Psoas muscle (tissue), 8 donors: ENCODE measurements around the gene DCHS1. TPM values are rescaled to one million over a fixed set of nuclear protein-coding genes. Genes with fewer than 3 reads are reported as not detected.
A peak's percentile ranks its signal among the peaks of the same experiment; 100 is the strongest.

Experiments
- ATAC-seq, 4 donors: fragments of 200-7000 bp; cut with Tn5 transposase; one replicate each; pipeline ENCODE4 v1.9.1; 2020; ENCODE audit warnings: moderate library complexity in 3 of 4, mild to moderate bottlenecking in 2 of 4
- DNase-seq, 2 donors: peaks; one replicate each; pipeline ENCODE4 v3.0.0-alpha.2; 2020
- H3K27ac ChIP-seq: fragments of 200-600 bp; one replicate; pipeline ENCODE4 v1.8.0; 2022
- H3K27me3 ChIP-seq, 3 donors: fragments of 200-600 bp in 1 of 3; one replicate each; pipeline versions ENCODE4 v1.6.1 to v1.8.0; 2013 to 2022; ENCODE audit warnings: low read length in 2 of 3, mild to moderate bottlenecking in 2 of 3, moderate library complexity in 1 of 3; ENCODE audit not compliant: insufficient read depth in 3 of 3
- H3K36me3 ChIP-seq, 2 donors: fragments of 200-600 bp in 1 of 2; one replicate each; pipeline versions ENCODE4 v1.6.1 to v1.8.0; 2013 to 2022; ENCODE audit warnings: low read depth in 1 of 2, mild to moderate bottlenecking in 1 of 2, moderate library complexity in 1 of 2; ENCODE audit not compliant: insufficient read depth in 1 of 2
- H3K4me1 ChIP-seq: fragments of 200-600 bp; one replicate; pipeline ENCODE4 v1.8.0; 2022
- H3K4me3 ChIP-seq: fragments of 200-600 bp; one replicate; pipeline ENCODE4 v1.8.0; 2022; ENCODE audit warnings: mild to moderate bottlenecking
- H3K9me3 ChIP-seq: fragments of 200-600 bp; one replicate; pipeline ENCODE4 v1.8.0; 2022
- WGBS, 3 donors: extraction: QIAGEN DNeasy Blood & Tissue Kit; methylation state at CpG; one replicate each; pipeline versions ENCODE4 v1.1.6 to v1.1.7; 2013; 5-methylcytosine and 5-hydroxymethylcytosine counted together
- intact Hi-C, 2 donors: fragments of 100-400 bp; cut with DNase I; formaldehyde crosslinking; loops; one replicate each; pipeline versions ENCODE4 v1.11.0 to v1.14.2; 2022
- polyA plus RNA-seq, 3 donors: library from polyadenylated mRNA; stranded (reverse); fragments of 200-250 nt; gene quantifications; one replicate each; pipeline ENCODE4 v1.2.3, GENCODE V29; 2013
- total RNA-seq, 4 donors: library from RNA; stranded (reverse); fragmentation: NEBNext Ultra II Directional in 2 of 4; extraction: Animal tissue kit (Norgen Biotek cat#: 25700) in 2 of 4; gene quantifications; one replicate each; pipeline versions ENCODE4 v1.2.1 to v1.2.4, GENCODE V29; 2021 to 2023
- TF ChIP-seq, protein P1 (sequence below): fragments of 200-600 bp; IDR thresholded peaks from one replicate; pipeline ENCODE4 v1.8.0; 2022; ENCODE audit warnings: antibody characterized with exemption
- donor health status: healthy with polysubstance abuse.
- donor health status: DM: no; HTN: no; CAD: no; lungs with moderate emphysema.
- donor health status: Bipolar disorder and iron deficiency.
- donor health status: healthy.
- donor health status: DM: yes; HTN: yes; CAD: no.
- donor health status: DM: no; HTN: no; CAD: no.
- donor health status: DM: no; HTN: no; CAD: no.
- donor health status: DM: yes; HTN: yes; CAD: no.

Gene DCHS1
- total and polyA plus RNA-seq, 7 donors: 0.98 to 7.2 (median 3.2) TPM

DNA sequence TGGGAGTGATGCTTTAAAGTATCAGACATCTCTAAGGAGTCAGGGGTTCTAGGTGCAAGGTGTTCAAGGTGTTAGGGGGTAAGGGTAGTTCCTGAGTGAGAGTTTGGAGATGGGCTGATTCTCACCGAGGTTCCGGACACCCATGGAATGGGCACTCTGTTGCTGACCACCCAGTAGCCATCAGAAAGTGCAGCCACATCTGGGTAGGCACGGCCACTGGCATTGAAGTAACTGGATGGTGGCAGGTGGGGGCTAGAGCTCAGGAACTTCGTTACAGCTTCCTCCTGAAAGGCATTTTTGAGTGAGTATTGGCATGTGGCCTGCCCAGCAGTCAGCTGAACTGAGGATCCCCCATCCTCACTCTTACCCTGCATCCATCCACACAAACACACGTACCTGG is 40.6 kb downstream of the DCHS1 start:
- Histone ChIP-seq H3K27ac (no peak overlapping the region), H3K36me3 (peaks cover 8 to 49% of the 10 kb centered on the region in 2 donors), H3K4me1 (peaks cover 39% of the 10 kb centered on the region), H3K4me3 (no peak overlapping the region), H3K27me3 (no peaks in the 10 kb centered on the region), H3K9me3 (no peaks in the 10 kb centered on the region)
- TF ChIP-seq, protein P1, sequence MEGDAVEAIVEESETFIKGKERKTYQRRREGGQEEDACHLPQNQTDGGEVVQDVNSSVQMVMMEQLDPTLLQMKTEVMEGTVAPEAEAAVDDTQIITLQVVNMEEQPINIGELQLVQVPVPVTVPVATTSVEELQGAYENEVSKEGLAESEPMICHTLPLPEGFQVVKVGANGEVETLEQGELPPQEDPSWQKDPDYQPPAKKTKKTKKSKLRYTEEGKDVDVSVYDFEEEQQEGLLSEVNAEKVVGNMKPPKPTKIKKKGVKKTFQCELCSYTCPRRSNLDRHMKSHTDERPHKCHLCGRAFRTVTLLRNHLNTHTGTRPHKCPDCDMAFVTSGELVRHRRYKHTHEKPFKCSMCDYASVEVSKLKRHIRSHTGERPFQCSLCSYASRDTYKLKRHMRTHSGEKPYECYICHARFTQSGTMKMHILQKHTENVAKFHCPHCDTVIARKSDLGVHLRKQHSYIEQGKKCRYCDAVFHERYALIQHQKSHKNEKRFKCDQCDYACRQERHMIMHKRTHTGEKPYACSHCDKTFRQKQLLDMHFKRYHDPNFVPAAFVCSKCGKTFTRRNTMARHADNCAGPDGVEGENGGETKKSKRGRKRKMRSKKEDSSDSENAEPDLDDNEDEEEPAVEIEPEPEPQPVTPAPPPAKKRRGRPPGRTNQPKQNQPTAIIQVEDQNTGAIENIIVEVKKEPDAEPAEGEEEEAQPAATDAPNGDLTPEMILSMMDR: no peak
- ATAC-seq (no peak), DNase-seq (no peak)
- 94 to 98% (median 98%) methylated on average over 5 of the region's 5 CpGs for WGBS, 3 donors
- intact Hi-C loops: loop anchor here (5.0 to 10.0 kb wide), 3 partner anchors 67 to 380 kb away; partner anchors contain the start of genes CNGA4 (in 1 of the 2), FHIP1B (in 1 of the 2) and MRPL17 (in 1 of the 2)

DNA sequence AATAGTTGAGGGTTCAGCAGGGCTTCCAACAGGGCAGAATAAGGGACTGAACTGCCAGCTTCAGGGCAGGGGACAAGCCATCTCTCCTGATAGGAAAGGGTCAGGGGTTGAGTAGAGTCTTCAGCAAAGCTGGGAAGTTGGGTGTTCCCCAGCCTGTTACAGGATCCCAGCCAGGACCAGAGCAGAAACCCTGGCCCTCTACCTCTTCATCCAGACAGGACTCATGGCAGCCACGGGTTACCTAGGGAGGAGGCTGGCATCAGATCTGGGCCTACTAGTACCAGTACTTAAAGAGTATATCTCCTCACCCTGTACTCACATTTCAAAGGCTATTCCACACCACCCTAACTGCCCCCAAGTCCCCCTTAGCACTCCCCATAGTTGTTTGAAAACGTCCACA is 41.2 kb downstream of the DCHS1 start:
- intact Hi-C loops: loop anchor here (5.0 to 10.0 kb wide), 2 partner anchors 132 to 380 kb away; partner anchors contain the start of genes ARFIP2 (in 1 of the 2), CNGA4 (in 1 of the 2), FHIP1B (in 1 of the 2) and TIMM10B (in 1 of the 2)
- Histone ChIP-seq H3K4me1 (peaks cover 34% of the 10 kb centered on the region), H3K4me3 (no peak overlapping the region), H3K9me3 (no peaks in the 10 kb centered on the region), H3K27me3 (no peaks in the 10 kb centered on the region), H3K27ac (no peak overlapping the region), H3K36me3 (peaks cover 8 to 55% of the 10 kb centered on the region in 2 donors)
- TF ChIP-seq, protein P1: no peak
- ATAC-seq: no peak
- DNase-seq: no peak
- 71 to 83% (median 82%) methylated on average over 2 of the region's 2 CpGs for WGBS, 3 donors

DNA sequence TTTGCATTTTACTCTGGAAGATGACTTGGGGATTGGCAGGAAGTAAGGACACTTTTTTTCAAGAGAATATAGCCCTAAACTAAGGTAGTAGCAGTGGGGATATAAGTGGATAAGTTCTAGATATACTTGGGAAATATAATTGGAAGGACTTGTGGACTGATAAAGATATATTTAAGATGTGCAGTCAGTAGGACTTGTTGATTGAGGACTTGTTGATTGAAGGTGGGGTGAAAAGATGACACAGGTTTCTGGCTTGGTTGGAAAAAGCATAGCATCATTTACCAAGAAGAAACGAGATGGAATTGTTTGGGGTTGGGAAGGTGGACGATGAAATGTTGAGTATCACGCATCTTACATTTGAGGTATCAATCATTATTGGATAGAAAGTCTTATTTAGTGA is 42.1 kb downstream of the DCHS1 start:
- Histone ChIP-seq H3K4me1 (peaks cover 32% of the 10 kb centered on the region), H3K27ac (peak overlapping the region; percentile 100), H3K4me3 (peak overlapping the region; percentile 80), H3K27me3 (no peaks in the 10 kb centered on the region), H3K36me3 (peaks cover 9 to 64% of the 10 kb centered on the region in 2 donors), H3K9me3 (no peaks in the 10 kb centered on the region)
- TF ChIP-seq, protein P1: no peak
- 90 to 96% (median 95%) methylated on average over 3 of the region's 3 CpGs for WGBS, 3 donors
- ATAC-seq: no peak
- no peak for DNase-seq
- intact Hi-C loops: loop anchor here (5.0 to 10.0 kb wide), 2 partner anchors 131 to 379 kb away; partner anchors contain the start of genes ARFIP2 (in 1 of the 2), CNGA4 (in 1 of the 2), FHIP1B (in 1 of the 2) and TIMM10B (in 1 of the 2)

DNA sequence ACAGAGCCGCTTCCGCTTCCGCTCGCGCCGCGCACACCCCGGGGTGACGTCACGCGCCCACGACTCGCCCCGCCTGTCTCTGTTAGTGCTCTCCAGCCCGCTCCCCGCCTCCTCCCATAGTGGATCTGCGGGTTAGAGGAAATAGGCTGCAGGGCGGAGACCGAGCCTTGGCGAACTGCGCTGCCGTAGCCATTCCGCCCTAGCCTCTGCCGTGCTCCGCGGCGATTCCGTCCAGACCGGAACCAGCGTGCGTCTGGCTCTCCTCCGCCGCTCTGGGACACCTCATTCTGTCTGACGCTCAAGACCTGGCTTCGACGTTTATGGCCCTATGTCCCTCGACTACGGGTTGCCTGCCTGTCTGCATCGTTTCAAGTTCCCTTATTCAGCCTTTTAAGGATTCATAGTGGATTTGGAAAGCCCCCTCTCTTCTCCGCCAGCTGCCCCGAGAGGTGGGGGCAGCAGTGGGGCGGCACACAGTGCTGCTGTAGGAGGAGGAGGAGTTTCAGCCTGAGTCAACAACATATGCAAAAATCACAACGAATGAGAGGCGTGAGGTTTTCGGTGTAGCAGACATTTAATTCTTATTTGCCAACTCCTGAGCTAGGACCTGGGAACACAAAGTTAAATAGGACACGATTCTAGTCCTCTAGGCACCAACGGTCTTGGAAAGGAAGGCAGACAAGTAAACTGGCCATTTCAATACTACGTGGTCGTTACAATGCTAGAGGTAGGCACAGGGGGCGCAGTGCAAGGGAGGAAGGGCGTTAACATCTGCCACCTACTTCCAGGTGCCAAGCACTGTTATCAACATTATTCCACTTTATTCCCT is 43.2 kb downstream of the DCHS1 start, which contains the start of gene TAF10:
Gene TAF10 (minus strand): TSS at position 4 of the 829 bp plus-strand sequence. CDS start 27 bp downstream, outside the sequence.
- TF ChIP-seq, protein P1: peak; percentile 42
- H3K4me1 ChIP-seq: peaks cover 30% of the 10 kb centered on the region
- 0 to 1% (median 1%) methylated on average over 42 to 51 of the region's 51 CpGs for WGBS, 3 donors
- intact Hi-C loops: loop anchor here (5.0 to 10.0 kb wide), 2 partner anchors 130 to 378 kb away; partner anchors contain the start of genes ARFIP2 (in 1 of the 2), CNGA4 (in 1 of the 2), FHIP1B (in 1 of the 2) and TIMM10B (in 1 of the 2)
- peak; percentile 92 to 96 (median 93) for ATAC-seq
- peak within 1 kb of the TSS; percentile 80 for H3K4me3 ChIP-seq
- peak within 1 kb of the TSS; percentile 100 for H3K27ac ChIP-seq
- H3K27me3 ChIP-seq: no peaks in the 10 kb centered on the region
- H3K9me3 ChIP-seq: no peaks in the 10 kb centered on the region
- DNase-seq: peak; percentile 98 to 99
- H3K36me3 ChIP-seq: peaks cover 16 to 75% of the 10 kb centered on the region in 2 donors
